Right cardiac atrium (tissue), 5 donors: Measurements from ENCODE around the gene NBL1. TPM values are rescaled to one million over a fixed set of nuclear protein-coding genes. Genes with fewer than 3 reads are reported as not detected.

ENCODE experiments used
- ATAC-seq, 2 donors: fragments of 200-7000 bp; cut with Tn5 transposase; one replicate each; pipeline versions ENCODE4 v1.8.0 to v1.9.1; 2020; ENCODE audit warnings: moderate library complexity in 2 of 2, mild to moderate bottlenecking in 1 of 2
- DNase-seq, 3 donors: peaks; one replicate each; pipeline ENCODE4 v3.0.0-alpha.2; 2020
- H3K27ac ChIP-seq: one replicate; pipeline ENCODE4 v1.5.1; 2013; ENCODE audit warnings: mild to moderate bottlenecking, low read length, control low read depth, moderate library complexity
- H3K27me3 ChIP-seq: one replicate; pipeline ENCODE4 v1.6.1; 2013; ENCODE audit not compliant: control insufficient read depth, insufficient read depth
- H3K4me1 ChIP-seq: one replicate; pipeline ENCODE4 v1.6.1; 2013; ENCODE audit warnings: low read length; ENCODE audit not compliant: control insufficient read depth, insufficient read depth
- H3K4me3 ChIP-seq: one replicate; pipeline ENCODE4 v1.5.1; 2013; ENCODE audit warnings: low read length, control low read depth
- H3K9me3 ChIP-seq: one replicate; pipeline ENCODE4 v1.6.1; 2013; ENCODE audit warnings: low read length; ENCODE audit not compliant: control insufficient read depth
- whole genome bisulfite sequencing: extraction: QIAGEN DNeasy Blood & Tissue Kit; methylation state at CpG from one replicate; pipeline ENCODE4 v1.1.7; 2013; 5-methylcytosine and 5-hydroxymethylcytosine counted together
- intact Hi-C, 4 donors: fragments of 100-400 bp; cut with DNase I; formaldehyde crosslinking; loops; one replicate each; pipeline versions ENCODE4 v1.11.0 to v1.14.0; 2022 to 2023
- polyA plus RNA-seq: library from polyadenylated mRNA; stranded (reverse); fragments of 200-250 nt; gene quantifications from one replicate; pipeline ENCODE4 v1.2.3, GENCODE V29; 2013
- total RNA-seq, 4 donors: library from RNA; stranded (reverse); fragmentation: NEBNext Ultra II Directional; extraction: Animal tissue kit (Norgen Biotek cat#: 25700); gene quantifications; one replicate each; pipeline ENCODE4 v1.2.1, GENCODE V29; 2021
- donor health status: healthy with polysubstance abuse.
- donor health status: DM: no; HTN: yes; CAD: no.
- donor health status: DM: no; HTN: no; CAD: no.
- donor health status: DM: no; HTN: yes; CAD: no; lungs with severe emphysema.
- donor health status: DM: yes; HTN: yes; CAD: no.

Gene NBL1
- total and polyA plus RNA-seq, 5 donors = 40.7 to 64.8 (median 45.7) TPM

- WGBS = 94% methylated on average over 12 of the region's 12 CpGs
- ATAC-seq (no peak), DNase-seq (no peak)
- H3K9me3 ChIP-seq = no peaks in the 10 kb centered on the region
- intact Hi-C loops = loop anchor here in 1 of 4 donors (10.0 kb wide), 1 partner anchor 123 kb away; the partner anchor contains the start of gene CAPZB
- H3K4me1 ChIP-seq = peaks cover 4% of the 10 kb centered on the region
- no peak overlapping the region for H3K27ac ChIP-seq
- H3K4me3 ChIP-seq = no peak overlapping the region
- no peaks in the 10 kb centered on the region for H3K27me3 ChIP-seq
Observed at GRCh38 chr1:19608232-19608631, 35.9 kb upstream of the NBL1 start.

- WGBS = 84% methylated on average over 8 of the region's 8 CpGs
Observed at GRCh38 chr1:19610282-19610981, 33.7 kb upstream of the NBL1 start.

GRCh38 chr1:19612530-19612929 is 31.6 kb upstream of the NBL1 start:
- intact Hi-C loops = no loop called here
- WGBS = 61% methylated on average over 5 of the region's 5 CpGs
- no peaks in the 10 kb centered on the region for H3K9me3 ChIP-seq
- ATAC-seq (peak; percentile 65 to 72), DNase-seq (no peak)
- H3K4me3 ChIP-seq = no peak overlapping the region
- no peaks in the 10 kb centered on the region for H3K27me3 ChIP-seq
- peaks cover 9% of the 10 kb centered on the region for H3K4me1 ChIP-seq
- H3K27ac ChIP-seq = peak overlapping the region; percentile 14

More at GRCh38 chr1:19610282-19610981, 33.7 kb upstream of the NBL1 start:
- intact Hi-C loops = no loop called here
- H3K27me3 ChIP-seq = no peaks in the 10 kb centered on the region
- DNase-seq (no peak), ATAC-seq (no peak)
- peaks cover 11% of the 10 kb centered on the region for H3K4me1 ChIP-seq
- H3K27ac ChIP-seq = no peak overlapping the region
- no peaks in the 10 kb centered on the region for H3K9me3 ChIP-seq
- no peak overlapping the region for H3K4me3 ChIP-seq

GRCh38 chr1:19613171-19613703 is 30.9 kb upstream of the NBL1 start:
- intact Hi-C loops = no loop called here
- Histone ChIP-seq H3K27ac (peak overlapping the region; percentile 66), H3K9me3 (no peaks in the 10 kb centered on the region), H3K4me3 (no peak overlapping the region), H3K4me1 (peaks cover 9% of the 10 kb centered on the region), H3K27me3 (no peaks in the 10 kb centered on the region)
- ATAC-seq = peak; percentile 78 to 82
- no peak for DNase-seq
- WGBS = 63% methylated on average over 7 of the region's 7 CpGs

GRCh38 chr1:19615438-19615837 is 28.7 kb upstream of the NBL1 start:
- H3K27ac ChIP-seq = no peak overlapping the region
- H3K4me1 ChIP-seq = peaks cover 9% of the 10 kb centered on the region
- no peak for DNase-seq
- no peak overlapping the region for H3K4me3 ChIP-seq
- ATAC-seq = no peak
- no peaks in the 10 kb centered on the region for H3K27me3 ChIP-seq
- intact Hi-C loops = no loop called here
- H3K9me3 ChIP-seq = no peaks in the 10 kb centered on the region
- 89% methylated on average over 6 of the region's 6 CpGs for WGBS

- 78% methylated on average over 2 of the region's 2 CpGs for WGBS
- Histone ChIP-seq H3K4me1 (peaks cover 9% of the 10 kb centered on the region), H3K27ac (no peak overlapping the region)
Observed at GRCh38 chr1:19616489-19616888, 27.6 kb upstream of the NBL1 start.

GRCh38 chr1:19617376-19617775 is 26.7 kb upstream of the NBL1 start:
- Histone ChIP-seq H3K27ac (no peak overlapping the region), H3K4me3 (no peak overlapping the region), H3K27me3 (no peaks in the 10 kb centered on the region), H3K9me3 (no peaks in the 10 kb centered on the region), H3K4me1 (peaks cover 9% of the 10 kb centered on the region)
- DNase-seq (no peak), ATAC-seq (no peak)
- intact Hi-C loops = no loop called here
- WGBS = 84% methylated on average over 3 of the region's 3 CpGs

More at GRCh38 chr1:19616489-19616888, 27.6 kb upstream of the NBL1 start:
- Histone ChIP-seq H3K4me3 (no peak overlapping the region), H3K27me3 (no peaks in the 10 kb centered on the region), H3K9me3 (no peaks in the 10 kb centered on the region)
- intact Hi-C loops = no loop called here
- no peak for DNase-seq
- no peak for ATAC-seq

- ATAC-seq (no peak), DNase-seq (no peak)
- Histone ChIP-seq H3K27ac (no peak overlapping the region), H3K4me3 (no peak overlapping the region), H3K9me3 (no peaks in the 10 kb centered on the region), H3K4me1 (peaks cover 4% of the 10 kb centered on the region), H3K27me3 (no peaks in the 10 kb centered on the region)
- WGBS = 97% methylated on average over 3 of the region's 3 CpGs
- intact Hi-C loops = no loop called here
Observed at GRCh38 chr1:19618428-19618827, 25.7 kb upstream of the NBL1 start.

- Histone ChIP-seq H3K9me3 (no peaks in the 10 kb centered on the region), H3K27ac (no peak overlapping the region), H3K4me1 (no peaks in the 10 kb centered on the region), H3K27me3 (no peaks in the 10 kb centered on the region), H3K4me3 (no peak overlapping the region)
- no peak for ATAC-seq
- 68% methylated on average over 3 of the region's 3 CpGs for WGBS
- intact Hi-C loops = no loop called here
- DNase-seq = no peak
Observed at GRCh38 chr1:19619697-19620384, 24.3 kb upstream of the NBL1 start.

- DNase-seq (no peak), ATAC-seq (peak in 1 of 2 donors; percentile 10)
- WGBS = 57% methylated on average over 3 of the region's 3 CpGs
- Histone ChIP-seq H3K9me3 (no peaks in the 10 kb centered on the region), H3K27me3 (no peaks in the 10 kb centered on the region), H3K4me1 (no peaks in the 10 kb centered on the region), H3K4me3 (no peak overlapping the region), H3K27ac (no peak overlapping the region)
- intact Hi-C loops = no loop called here
Observed at GRCh38 chr1:19620786-19621185, 23.3 kb upstream of the NBL1 start.

GRCh38 chr1:19621274-19621950 is 22.7 kb upstream of the NBL1 start:
- Histone ChIP-seq H3K9me3 (no peaks in the 10 kb centered on the region), H3K4me3 (no peak overlapping the region), H3K27me3 (no peaks in the 10 kb centered on the region), H3K27ac (no peak overlapping the region), H3K4me1 (no peaks in the 10 kb centered on the region)
- intact Hi-C loops = no loop called here
- 74% methylated on average over 4 of the region's 4 CpGs for WGBS
- DNase-seq = no peak
- peak; percentile 35 to 51 for ATAC-seq
